Forelimb muscle (tissue), 1 donor: ENCODE data around the gene SMC1A. TPM values are rescaled to one million over a fixed set of nuclear protein-coding genes. Genes with fewer than 3 reads are reported as not detected.
A peak's percentile ranks its signal among the peaks of the same experiment; 100 is the strongest.
"Not testable (repeated sequence)": the region's sequence is repeated elsewhere in the genome, so short reads cannot be mapped to it uniquely, and the experiment has no call there.

Experiments
- DNase-seq: peaks from one replicate; pipeline ENCODE4 v3.0.0-alpha.2; 2013; ENCODE audit warnings: low read depth
- polyA plus RNA-seq: library from polyadenylated mRNA; unstranded; fragments of 120-200 nt; gene quantifications from one replicate; pipeline ENCODE4 v1.2.1, GENCODE V29; 2013; ENCODE audit not compliant: insufficient read length

Gene SMC1A
- polyA plus RNA-seq = 44.5 TPM

DNA sequence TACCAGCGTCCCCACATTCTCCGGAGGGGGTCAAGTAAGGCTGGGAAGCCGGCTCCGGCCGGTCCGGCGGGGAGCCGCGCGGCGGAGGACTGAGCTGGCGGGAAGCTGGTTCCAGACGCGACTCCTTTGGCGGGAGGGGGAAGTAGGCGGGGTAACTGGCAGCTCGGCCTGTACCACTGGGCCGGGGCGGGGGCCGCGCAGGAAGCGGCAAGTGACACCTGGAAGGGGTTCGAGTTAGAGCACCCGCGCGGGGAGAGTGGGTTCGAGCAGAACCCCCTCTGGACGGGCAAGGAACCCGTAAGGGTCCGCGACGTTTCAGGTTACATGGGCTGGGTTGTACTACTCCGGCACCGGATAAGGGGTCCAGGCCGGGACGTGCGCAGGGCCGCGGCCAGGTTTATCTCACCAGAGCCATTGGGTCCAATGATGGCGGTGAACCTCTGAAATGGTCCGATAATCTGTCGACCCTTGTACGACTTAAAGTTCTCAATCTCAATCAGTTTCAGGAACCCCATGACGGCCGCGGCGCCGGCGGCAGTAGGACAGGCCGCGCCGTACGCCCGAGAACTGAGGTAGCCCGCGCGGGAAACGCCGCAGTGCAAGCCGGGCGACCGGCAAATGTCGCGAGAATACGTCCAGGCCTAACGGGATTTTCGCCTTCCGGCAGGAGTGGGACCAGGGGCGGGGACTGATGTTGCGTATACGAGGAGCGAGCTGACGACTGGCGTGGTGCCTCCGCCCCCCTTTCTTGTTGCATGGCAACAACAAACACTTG is at the start of gene SMC1A:
Gene SMC1A, minus strand, starts transcription at position 569 of the 775 bp plus-strand sequence. Its CDS starts 54 bp downstream, at position 515.
- DNase-seq = peak; percentile 98

DNA sequence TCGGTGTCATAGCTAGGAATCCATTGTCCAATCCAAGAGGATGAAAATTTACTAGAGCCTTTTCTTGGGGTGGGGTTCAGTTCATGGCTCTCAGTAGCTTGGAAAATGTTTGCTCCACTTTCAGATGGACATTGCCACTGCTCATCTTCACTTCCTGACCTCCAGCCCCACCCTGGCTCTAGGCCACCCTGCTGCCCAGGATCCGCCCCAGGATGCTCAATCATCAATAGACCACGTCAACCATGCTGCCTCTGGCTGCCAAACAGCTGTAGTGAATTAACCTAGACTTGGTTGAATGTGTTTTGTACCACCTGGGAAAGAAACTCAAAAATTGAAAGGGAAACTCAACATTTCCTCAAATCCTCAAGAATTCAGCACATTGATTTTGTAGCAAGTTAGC is 48.9 kb upstream of the SMC1A start:
- DNase-seq = no peak

DNA sequence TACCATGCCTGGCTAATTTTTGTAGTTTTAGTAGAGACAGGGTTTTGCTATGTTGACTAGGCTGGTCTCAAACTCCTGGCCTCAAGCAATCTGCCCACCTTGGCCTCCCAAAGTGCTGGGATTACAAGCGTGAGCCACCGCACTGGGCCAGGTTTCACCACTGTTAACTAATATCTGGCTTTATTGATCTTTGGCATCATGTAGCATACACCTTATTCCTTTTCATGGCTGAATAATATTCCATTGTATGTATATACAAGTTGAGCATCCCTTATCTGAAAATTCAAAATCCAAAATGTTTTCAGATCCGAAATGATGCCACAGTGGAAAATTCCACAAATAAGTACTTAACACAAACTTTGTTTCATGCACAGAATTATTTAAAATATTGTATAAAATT is 46.2 kb upstream of the SMC1A start:
- not testable (repeated sequence) for DNase-seq

DNA sequence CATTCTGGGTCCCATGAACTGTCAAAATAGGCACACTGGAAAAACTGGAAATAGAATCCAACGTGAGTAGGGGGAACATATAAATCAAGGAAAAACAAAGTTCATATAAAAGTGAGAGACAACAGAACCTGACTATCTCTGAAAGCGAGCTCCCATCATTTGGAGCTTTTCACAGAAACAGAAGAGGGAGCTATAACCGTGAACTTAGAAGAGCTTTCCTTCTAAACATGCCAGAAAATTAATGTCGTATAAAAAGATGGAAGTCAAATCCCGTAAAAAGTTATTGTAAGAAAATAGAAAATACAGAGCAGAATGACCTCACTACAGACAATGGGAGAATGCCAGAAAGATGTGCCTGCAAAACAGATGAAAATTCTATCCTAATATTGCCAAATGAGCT is 35.6 kb upstream of the SMC1A start:
- DNase-seq = no peak

DNA sequence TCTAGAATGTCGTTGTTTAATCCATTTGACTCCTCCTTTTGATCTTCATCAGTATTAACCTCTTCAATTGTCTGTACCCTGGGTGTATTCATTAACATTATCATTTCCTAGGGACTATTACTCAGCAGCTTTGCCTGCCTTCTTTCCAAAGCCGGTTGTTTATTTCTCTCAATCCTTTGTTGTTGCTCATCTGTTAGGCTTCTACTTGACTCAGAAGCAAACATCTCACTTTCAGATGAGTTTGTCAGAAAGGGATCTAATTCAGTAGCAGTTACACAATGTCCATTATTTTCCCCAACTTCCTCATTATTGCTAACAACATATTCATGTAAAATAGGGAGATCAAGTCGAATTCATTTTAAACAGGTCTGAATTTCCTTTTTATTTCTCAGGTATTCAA is 33.8 kb upstream of the SMC1A start:
- DNase-seq = no peak

DNA sequence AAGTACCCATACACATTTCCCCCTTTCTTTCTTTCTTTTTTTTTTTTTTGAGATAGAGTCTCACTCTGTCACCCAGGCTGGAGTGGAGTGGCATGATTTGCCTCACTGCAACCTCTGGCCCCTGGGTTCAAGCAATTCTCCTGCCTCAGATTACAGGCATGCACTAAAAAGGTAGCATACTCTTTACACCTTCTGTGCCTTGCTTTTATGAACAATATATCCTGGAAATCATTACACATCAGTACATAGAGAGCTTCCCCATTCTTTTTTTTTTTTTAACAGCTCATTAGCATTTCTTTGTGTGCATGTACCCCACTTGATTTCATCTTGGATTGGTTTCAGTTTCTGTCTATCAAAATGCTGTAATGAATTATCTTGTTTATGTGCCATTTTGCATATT is 30.4 kb upstream of the SMC1A start:
- DNase-seq = no peak

DNA sequence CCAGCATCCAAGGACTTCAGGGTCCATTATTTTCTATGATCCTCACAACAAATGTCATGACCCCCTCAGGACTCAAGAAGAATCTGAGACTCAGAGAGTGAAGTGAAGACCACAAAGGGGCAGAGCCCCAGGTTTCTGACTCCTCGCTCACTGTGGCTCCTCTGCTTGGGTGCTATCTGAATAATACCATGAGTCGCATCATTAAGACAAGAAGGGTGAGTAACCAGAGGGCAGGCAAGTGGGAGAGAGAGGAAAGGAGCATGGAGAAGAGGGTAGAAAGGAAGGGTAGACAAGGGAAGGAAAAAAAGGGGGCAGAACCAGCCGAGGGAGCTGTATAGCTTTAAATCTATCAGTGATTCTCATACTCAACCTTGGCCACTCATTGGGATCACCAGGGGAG is 27.2 kb upstream of the SMC1A start:
- no peak for DNase-seq

DNA sequence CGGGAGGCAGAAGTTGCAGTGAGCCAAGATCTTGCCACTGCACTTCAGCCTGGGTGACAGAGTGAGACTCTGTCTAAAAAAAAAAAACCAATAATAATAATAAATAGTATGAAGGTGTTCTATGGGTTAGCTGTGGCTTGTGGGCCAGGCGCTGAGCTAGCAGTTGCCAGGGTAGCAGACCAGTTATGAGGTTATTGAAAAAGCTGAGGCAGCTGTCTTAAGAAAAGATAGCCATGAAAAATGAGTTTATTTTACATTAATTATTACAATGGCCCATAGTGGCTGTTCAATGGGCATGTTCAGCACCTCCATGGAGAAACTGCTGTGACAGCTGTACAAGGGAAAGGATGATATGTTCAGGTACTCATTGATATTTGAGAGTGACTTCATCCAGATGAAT is 25.0 kb upstream of the SMC1A start:
- DNase-seq = no peak

DNA sequence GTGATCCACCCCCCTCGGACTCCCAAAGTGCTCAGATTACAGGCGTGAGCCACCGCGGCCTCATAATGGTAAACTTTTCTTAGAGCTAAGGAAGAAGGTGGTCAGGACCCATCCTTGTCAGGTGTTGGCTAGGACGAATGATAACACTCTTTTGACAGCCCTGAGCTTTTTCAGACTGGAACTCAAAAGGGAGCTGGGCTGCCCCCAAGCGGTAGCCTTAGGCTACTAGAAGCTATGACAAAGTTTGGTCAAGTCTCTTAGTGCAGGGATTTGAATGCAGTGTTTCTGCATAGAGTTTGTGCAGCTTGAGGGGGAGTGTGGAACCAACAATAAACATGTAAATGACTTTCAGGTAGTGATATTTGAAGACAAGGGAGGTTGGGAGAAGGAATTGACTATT is 23.5 kb upstream of the SMC1A start:
- no peak for DNase-seq

DNA sequence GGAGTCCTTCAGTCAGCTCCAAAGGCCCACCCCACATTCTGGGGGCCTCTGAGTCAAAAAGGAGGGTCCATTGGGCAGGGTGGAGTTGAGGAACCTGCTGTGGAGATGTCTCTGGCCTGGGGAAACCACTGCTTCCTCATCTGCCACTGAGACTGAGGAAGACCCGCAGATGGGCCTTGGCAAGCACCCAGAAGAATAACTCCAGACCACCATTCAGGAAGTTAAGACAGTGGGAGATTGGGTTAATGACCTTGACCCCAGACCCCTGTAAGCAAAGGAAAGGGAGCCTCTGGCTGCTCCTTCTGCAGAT is 19.8 kb upstream of the SMC1A start:
- DNase-seq = no peak

DNA sequence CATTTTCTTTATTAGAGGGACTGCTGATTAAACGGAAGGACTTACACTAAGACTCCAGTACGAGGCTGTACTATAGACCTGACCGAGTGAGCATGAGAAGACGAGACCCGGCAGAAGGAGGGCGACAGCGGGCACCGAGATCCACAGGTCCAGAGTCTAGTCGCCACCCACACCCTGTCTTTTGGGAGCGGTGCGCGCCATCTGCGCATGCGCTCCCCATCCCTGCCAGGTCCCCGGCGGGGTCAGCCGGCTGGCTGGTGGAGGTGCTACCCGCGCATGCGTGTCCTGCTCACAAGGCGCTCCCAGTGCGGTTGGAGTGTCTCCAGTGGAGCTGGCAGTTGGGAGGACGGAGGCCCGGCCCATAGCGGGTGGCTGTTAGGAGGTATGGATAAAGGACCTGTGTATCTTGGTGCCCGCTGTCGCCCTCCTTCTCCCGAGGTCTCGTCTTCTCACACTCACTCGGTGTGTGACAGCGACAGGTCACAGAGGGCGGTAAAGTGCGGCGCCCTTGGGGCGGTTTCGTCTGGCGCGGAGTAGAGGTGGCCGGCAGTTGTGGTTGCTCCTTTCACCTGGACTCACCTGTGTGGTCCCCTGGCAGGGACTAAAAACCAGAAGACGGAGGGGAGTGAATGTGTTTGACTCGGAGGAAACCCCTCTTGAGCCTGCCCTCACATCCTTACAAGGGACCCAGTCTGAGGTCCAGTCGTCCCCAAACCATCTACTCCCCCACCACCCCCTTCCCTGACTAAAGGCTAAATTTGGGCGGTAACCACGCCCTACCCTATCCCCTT is 19.3 kb upstream of the SMC1A start:
- DNase-seq = no peak

DNA sequence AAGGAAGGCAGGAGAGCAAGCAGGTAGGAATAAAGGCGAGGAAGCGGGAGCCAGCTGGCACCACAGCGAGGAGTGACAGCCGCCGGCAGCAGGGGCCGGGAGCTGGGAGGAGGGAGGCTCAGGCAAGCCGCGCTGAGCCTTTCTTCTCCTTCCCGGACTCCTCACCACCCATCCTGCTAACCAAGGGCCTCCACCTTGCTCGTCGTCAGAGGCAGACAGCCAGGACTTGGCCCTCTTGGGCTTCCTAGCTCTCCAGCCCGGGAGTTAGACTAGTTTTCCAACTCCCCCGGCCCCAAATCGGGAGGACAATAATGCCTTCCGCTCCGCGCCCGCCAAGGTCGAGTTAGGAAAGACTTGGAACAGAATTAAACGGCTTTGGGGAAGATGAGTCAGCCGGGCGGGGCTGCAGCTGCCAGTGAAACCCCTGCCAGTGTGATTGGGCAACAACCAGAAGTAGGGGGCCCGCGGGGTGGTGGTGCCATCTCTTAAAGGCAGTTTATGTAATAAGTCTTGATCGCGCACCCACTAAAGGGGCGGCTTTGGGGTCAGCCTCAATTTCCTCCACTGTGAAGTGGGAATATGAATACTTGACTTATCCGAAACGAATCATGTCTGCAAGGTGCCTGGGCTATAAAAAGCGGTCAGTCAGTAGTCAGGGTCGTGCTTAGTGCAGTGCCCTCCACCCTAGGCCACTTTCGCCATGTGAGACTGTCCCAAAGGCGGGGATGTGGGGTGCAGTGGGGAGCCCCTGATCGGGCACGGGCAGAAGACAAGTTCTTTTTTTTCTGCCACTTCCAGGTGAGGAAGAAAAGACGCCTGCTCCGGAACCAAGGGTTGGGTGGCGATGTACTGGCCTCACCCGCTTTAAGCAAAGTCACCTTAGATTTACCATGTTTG is 18.4 kb upstream of the SMC1A start:
- no peak for DNase-seq

DNA sequence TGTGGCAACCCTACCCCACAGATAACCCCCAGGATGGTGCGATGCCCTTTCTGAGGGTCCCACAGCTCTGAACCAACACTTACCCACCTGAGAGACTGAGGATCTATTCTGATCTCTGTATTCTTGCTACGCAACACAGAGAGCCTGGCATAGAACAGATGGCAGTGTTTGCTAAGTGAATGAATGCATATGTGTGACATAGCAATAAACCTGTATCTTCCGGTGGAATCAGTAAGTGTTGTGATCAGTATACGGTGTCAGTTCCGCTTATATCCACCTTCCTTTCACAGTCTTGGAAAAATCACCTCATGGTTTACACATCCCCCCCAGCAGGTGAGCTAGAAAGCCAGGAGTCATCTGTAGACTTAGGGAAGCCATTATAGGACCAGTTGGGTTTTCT is 17.6 kb upstream of the SMC1A start:
- DNase-seq = no peak

DNA sequence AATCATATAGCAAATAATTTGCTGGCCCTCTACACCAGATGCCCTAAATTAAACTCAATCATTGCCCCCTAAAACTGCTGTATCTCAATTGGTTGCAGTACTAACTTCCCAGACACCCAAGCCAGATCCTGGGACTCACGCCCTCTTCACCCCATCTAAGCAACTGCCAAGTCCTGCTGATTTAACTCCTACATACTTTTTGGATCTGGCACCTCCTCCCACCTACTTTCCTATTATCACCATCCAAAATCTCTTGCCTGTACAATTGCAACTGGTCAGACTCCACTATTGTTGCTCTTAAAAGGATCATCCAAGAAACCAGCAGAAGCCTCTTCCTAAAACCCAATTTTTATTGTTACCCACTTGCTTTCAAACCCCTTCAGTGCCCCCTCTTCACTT is 16.4 kb upstream of the SMC1A start:
- DNase-seq = no peak

DNA sequence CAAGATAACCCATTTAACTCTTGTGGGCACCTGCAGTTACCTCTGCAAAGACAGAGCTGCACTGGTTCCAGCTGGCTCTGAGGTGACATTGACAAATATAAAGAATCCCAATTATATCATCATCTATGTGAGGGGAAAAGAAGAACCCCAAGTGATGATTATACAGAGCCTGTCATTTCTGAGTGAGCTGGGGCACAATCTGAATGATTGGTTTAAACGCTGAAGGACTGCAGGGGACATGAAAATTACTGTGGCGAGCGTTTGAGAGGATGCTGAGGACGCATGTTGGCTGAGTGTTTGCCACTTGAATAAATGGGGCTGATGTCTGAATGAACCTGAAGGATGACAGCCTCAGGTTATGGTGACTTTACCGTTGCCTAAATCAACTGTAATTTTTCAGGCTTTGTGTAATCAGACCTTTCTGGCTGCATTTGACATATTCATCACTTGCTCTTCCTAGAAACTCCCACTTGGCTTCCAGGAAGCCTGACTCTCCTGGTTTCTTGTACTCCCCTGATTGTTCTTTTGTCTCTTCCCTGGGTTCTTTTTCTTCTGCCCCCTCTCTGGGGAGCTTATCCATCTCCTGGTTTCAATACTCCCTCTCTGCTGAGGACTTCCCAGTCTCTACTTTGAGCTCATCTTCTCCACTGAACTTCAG is 15.8 kb upstream of the SMC1A start:
- no peak for DNase-seq

DNA sequence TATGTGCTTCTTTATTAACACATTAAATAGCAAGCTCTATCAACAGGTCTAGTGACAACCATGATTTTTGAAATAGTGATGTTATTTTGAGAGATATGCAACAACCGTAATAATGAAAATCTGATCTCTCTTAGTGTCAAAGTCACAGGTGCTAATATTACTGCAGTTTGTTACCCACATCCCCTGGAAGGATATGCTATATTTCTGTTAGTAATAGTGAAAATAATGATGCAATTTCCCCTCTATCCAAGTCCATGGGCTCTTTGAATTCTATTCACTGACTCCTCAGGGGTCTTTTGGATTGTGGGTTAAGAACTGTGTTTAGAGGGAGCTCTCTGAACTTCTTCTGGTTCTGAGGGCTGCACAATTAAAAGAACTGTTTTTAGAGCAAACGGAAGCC is 14.8 kb upstream of the SMC1A start:
- no peak for DNase-seq

DNA sequence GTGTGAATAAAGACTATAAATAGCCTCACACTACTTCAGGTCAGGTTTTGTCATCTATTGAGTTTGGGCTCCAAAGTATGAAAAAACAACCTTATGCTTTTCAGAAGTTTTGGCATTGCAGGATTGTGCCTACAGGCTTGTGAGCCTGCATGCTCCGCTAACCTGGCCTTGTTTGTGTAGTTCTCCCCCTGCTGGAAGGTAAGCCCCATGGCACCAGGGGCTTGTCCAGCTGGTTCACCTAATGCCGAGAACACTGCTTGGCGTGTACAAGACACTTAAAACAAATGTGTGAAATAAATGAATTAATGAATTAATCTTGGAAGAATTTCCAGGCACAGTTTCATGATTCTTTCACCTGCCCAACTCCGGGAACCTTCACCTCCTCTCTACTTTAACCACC is 13.5 kb upstream of the SMC1A start:
- no peak for DNase-seq

DNA sequence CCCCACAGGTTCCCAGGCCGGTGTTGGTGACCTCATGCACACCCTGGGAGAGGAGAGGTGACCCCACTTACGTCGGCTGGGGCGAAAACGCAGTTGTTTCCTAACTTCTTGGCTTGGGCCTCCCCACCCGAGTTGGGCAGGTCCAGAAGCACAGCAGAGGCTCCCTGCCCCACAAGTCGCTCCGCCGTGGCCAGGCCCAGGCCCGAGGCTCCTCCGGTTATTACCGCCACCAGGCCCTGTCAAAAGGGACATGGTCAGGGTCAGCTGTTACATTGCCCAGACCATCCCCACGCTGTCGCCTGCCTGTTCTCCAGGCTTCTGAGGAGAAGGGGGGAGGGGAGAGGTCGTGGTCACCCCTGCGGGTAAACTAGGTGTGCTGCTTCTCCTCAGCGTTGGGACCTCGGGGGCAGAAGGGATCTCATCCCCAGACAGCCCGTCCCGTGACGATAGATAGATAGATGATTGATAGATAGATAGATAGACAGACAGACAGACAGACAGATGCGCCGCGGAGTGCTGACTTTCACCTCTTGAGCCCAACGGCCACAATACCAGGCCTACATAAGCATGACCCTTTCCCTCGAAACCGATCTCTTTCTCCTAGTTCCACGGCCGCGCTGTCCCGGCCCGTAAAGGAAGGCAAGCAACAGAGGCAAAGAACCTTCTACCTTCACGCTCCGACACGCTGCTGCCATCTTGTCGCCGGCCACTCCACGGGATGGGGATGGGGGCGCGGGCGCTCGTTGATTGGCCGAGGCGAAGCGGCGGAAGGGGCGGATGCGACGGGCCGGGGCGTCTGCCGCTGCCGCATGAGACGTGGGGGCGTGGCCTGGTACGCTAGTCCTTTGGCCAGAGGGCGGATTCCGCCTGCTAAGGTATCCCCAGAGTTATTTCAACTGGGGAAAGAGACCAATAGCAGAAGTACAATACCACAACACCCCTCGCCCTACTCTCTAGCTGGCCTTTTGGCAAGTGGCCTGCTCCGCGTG is 11.5 kb upstream of the SMC1A start, which contains the start of gene HSD17B10:
Gene HSD17B10, minus strand, starts transcription at position 720 of the 989 bp plus-strand sequence. Its CDS starts 25 bp downstream, at position 695.
- no peak for DNase-seq

DNA sequence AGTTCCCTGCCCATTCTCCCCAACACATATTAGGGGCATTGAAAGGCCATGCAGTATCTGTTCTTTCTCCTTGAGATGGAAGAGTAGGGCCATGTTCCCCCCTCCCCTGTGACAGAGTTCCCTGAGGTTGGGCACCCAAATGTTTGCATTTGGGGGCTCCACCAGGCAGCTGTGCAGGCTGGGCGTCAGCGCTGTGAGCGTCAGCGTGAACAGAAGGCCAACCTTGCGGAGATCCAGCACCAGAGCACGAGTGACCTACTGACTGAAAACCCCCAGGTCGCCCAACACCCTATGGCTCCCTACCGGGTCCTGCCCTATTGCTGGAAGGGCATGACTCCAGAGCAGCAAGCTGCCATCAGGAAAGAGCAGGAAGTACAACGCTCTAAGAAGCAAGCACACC is 7.8 kb upstream of the SMC1A start:
- DNase-seq = no peak

DNA sequence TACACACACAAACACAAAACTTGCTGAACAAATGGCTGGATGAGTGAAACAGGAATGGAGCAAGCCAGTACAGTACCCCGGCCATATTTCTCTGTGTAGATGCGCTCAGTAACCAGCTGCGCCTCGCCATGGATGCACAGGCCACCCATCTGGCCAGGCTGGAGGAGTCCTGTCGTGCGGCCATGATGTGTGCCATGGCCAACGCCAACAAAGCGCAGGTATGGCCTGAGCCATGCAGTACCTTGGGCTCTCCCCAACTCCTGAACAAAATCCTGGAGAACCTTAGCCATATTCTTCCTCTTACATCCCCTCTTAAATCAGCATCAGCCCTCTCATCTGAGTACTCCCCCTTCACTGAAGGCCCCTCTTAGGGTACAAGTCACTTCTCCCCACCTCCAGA is 7.3 kb upstream of the SMC1A start:
- no peak for DNase-seq
